HG03432 (cell line): Measurements from ENCODE around the gene FAR2.

ENCODE experiments used
- ATAC-seq: cut with Tn5 transposase; IDR thresholded peaks from one replicate; pipeline ENCODE4 v1.9.1; 2021; ENCODE audit warnings: mild to moderate bottlenecking, moderate library complexity; ENCODE audit not compliant: unreplicated experiment

Gene FAR2

DNA sequence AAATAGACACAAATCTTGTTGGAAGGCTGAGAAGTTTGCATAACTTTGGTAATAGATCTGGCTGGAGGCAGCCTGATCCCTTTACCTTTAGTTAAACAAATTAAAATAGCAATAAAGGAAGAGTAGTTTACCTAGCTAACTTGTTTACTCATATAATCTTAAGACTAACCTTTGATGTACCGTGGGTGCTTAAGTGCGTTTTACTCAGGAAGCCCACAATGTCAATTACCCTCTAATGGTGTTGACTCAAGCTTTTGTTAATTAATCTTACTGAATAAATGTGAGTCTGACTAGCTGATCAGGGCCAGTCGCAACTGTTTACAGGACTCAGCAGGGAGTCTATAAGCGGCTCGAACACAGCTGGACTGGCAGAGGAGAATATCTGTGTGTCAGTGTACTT is 51.5 kb downstream of the FAR2 start:
- ATAC-seq: no peak

DNA sequence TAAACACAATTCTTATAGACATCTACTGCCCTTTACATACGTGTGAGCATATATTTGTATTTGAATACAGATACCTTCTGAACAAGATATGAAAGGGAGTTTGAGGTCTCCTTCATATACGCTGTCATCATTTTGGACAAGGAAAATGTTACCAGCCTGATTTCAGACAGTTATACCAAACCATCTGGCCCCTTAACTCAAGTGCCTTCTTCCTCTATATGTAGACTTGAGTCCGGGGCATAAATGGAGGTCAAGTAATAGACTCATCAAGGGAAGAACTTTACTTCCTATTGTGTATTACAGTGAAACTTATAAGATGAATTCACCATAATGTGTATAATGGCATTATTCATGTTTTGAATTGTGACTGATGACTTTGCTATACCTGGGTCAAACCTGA is 52.2 kb downstream of the FAR2 start:
- no peak for ATAC-seq

GRCh38 chr12:29201746-29202145 is 52.7 kb downstream of the FAR2 start:
- no peak for ATAC-seq

DNA sequence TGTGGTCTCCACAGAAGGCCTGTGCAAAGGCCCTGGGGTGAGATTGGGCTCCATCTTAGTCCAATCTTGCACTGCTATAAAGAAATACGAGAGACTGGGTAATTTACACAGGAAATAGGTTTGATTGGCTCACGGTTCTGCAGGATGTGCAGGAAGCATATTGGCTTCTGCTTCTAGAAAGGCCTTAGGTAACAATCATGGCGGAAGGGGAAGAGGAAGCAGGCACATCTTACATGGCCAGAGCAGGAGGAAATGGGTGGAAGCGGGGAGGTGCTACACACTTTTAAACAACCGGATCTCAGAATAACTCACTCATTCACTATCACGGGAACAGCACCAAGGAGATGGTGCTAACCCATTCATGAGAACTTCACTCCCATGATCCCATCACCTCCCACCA is 55.4 kb downstream of the FAR2 start:
- ATAC-seq: no peak

GRCh38 chr12:29207120-29207519 is 58.0 kb downstream of the FAR2 start:
- ATAC-seq: no peak

DNA sequence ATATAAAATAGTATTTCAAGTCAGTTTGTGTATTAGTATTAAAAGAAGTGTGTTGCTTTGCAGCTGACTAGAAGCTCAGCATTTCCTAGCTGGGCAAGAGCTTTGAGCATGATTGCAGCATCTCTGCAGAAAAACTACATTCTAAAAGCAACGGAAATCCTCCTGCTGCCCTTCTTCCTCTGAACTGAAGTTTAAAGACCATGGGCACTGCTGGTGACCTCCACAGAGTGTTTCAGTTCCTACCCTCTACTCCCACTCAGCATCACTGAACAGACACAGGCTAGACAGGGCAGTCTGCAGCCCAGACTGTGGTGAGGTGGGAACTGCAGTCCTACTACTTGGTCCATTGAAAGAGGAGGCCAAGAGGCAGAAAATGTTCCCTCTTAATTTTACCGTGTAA is 59.0 kb downstream of the FAR2 start:
- ATAC-seq: peak; percentile 67

DNA sequence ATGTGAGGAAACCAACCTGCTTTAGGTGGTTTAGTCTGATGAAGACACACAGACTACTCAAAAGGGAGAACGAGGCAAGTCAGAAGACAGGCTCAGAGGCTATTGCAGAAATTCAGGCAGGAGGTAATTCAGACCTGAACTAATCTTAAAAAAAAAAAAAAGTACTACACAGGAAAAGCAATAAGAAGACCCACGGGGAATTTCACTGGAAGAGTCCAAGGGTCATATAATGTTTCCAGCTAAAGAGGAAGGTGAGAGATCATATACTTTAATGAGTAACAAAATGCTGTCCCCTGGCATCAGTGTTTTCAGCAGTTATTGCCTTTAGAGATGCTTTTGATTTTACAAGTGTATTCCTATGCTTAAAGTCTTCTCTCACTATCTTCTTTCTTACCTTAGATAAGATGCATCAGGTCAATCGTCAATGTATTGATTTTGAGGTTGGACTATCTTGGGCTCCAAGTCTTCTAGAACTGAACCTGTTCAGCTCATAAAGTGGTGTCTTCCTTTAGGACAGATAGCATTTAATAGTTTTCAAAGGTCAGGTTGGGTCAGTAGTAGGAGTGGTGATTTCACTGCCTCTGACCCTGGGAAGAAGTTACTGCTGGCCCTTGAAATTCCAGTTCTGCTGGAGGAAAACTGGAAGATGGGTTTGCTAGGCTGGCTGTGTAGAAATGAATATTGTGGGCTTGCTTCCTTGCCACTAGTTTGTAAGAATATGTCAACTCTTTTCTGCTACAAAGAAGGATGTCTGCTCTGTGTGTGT is 60.0 kb downstream of the FAR2 start:
- no peak for ATAC-seq

GRCh38 chr12:29211696-29212095 is 62.6 kb downstream of the FAR2 start:
- no peak for ATAC-seq

DNA sequence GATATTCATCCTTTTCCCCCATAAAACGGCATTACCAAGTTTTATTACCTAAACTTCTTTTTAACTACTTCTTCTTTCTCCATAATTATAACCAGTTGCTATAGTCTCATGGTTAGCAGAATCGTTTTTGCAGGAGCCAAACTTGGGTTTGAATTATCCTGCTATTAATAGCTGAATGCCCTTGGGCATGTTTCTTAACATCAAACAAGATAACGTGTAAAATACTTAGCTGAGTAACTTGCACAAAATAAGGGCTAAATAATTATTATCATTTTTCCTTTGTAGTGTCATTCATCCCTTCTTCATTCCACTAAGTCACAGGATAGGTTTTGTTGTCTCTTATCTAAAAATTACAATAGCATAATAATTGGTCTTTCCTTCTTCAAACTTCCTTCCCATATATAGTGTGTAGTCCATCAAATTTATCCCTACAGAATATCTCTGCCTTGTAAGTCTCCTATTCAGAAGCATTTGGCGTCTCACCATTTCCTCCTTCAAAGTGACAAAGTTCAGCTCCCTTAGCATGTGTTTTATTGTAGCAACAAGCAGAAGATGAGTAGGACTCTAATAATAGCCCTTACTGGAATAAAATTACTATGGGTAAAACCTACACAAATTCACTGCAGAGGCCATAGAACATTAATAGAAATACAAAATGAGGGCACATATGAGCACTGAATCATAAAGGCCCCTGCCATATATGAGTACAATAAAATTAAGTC is 63.8 kb downstream of the FAR2 start:
- ATAC-seq: no peak

DNA sequence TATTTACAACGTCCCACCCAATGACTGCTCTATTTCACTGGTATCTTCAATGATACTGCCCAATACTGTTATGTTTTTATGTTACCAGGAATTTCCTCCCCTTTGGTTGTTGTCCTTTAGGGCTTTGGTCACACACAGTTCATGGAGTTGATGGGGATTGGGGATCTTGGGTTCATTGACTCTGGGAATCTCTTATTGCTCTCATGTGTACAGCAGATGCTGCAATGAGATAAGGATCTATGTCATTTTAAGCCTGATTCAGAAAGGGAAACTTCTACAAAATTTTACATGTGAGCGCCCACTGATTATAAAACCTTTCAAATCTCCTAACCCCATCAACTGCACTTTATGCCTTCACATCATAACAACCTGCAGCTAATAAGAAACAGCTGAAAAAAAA is 67.2 kb downstream of the FAR2 start:
- no peak for ATAC-seq

DNA sequence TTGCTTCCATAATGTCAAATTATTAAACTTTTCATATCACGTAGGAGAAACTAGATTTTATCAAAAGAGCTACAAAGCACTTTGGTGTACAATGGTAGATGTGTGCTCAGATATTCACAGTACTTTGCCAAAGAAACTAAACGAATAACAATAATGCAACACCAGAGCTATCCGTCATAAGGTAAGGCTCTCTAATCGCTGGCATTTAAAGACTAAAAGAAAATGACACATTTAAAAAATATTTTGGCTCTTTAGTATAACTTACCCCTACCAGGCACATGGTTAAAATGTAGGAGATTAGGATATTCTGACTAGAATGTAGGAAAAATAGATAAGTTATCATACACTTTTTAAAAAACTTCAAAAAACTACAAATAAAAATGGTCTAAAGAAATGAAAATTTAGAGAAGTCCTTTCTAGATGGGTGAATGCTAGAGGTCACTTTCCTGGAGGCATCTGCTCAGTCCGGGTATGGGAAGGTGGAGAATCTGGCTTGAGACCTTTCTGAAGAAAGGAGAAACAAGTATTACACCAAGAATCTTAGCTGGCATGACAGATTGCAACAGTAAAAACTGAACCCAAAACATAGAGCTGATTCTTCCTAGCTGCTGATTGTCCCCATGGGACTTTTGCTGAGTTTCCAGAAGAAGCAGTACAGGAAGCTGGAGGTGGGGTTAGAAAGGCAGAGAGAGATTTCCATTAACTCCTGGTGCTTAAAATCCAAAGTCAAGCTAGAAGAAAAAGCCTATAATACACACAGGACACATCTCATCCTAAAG is 67.9 kb downstream of the FAR2 start:
- no peak for ATAC-seq

DNA sequence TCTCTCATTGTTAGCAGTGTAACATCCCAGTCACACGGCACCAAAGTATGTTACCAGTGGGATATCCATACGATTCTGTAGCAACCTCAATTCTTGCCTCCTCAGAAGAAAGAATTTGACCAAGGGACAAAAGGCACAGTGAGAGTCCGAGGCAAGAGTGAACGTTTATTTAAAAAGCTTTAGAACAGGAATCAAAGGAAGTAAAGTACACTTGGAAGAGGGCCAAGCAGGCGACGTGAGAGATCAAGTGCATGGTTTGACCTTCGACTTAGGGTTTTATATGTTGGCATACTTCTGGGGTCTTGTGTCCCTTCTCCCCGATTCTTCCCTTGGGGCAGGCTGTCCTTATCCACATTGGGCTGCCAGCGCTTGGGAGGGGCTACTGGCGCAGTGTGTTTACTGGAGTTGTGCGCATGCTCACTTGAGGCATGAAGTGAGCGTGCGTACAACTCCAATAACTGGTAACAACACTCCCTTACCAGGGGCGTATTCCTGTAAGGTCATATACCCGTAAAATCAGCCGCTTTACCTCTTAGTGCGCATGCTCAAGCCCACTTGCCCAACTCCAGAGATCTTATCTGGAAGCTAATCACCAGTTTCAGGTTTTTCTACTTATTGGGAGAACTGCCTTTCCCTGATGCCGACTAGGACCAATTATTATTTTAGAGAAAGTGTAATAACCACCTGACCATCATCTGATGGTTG is 71.7 kb downstream of the FAR2 start:
- no peak for ATAC-seq

- ATAC-seq: no peak
Observed at GRCh38 chr12:29222200-29222599, 73.1 kb downstream of the FAR2 start.

DNA sequence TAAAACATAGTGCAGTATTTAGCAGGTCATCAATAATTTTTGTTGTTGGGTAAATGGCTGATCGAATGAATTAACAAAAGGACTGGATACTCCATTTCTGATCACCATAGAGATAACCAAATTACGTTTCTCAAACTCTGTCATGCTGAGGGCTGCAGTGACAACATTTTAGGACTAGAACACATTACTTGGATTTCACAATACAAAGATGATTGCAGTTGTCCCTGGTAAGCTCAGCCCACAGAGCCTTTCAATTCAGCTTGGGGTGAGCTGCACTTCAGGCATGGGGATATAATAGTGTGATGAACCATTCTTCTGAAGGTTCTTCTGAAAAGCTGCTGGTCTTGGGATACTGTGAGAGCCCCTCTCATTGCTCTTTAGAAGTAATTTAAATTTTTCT is 74.3 kb downstream of the FAR2 start:
- no peak for ATAC-seq

- ATAC-seq: no peak
Observed at GRCh38 chr12:29223956-29224543, 75.0 kb downstream of the FAR2 start.

- no peak for ATAC-seq
Observed at GRCh38 chr12:29224572-29224971, 75.5 kb downstream of the FAR2 start.

GRCh38 chr12:29225834-29226233 is 76.8 kb downstream of the FAR2 start:
- no peak for ATAC-seq

DNA sequence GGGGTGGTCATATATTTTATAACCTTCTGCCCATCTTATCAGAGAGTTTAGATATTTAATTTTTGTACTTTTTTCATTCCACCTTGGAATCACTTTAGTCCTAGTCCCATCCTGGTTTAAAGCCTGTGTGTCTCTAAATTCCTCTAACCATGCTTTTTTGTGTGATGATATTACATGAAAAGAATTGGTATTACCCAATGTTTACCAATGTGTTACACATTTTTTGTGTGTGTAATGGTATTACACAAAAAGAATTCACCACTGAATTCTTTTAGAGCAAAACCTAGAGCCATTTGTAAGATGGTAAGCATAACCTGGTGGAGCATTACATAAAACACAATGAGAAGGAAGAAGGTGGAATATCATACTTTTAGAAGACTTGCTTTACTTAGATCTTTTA is 77.5 kb downstream of the FAR2 start:
- no peak for ATAC-seq

- ATAC-seq: no peak
Observed at GRCh38 chr12:29228474-29229157, 79.5 kb downstream of the FAR2 start.

GRCh38 chr12:29229158-29229505 is 80.1 kb downstream of the FAR2 start:
- ATAC-seq: no peak
